Esophagus muscularis mucosa (tissue), 3 donors: ENCODE measurements around the gene SPNS1.

Experiments
- CTCF ChIP-seq, 3 experiments: fragments of 200-600 bp in 2 of 3; fragments of 450-650 bp in 1 of 3; sonication (generic) in 2 of 3; IDR thresholded peaks; one replicate each; pipeline ENCODE4 v1.5.1; 2017 to 2019; ENCODE audit warnings: antibody characterized with exemption in 3 of 3, mild to moderate bottlenecking in 2 of 3, moderate library complexity in 1 of 3
- POLR2A ChIP-seq: fragments of 450-650 bp; IDR thresholded peaks from one replicate; pipeline ENCODE4 v1.6.1; 2017; ENCODE audit warnings: antibody characterized with exemption, moderate library complexity, mild to moderate bottlenecking, low read depth

- no peak for TF ChIP-seq POLR2A
- TF ChIP-seq CTCF (IDR thresholded peaks at IDR 0.05), result no peak
Measured at GRCh38 chr16:28938721-28939120, 35.9 kb upstream of the SPNS1 start.
